GM18951 (cell line): Measurements from ENCODE around the gene IRGQ.

Source experiments
- POLR2A ChIP-seq: IDR thresholded peaks from 4 replicates; pipeline ENCODE4 v1.6.1; 2011; ENCODE audit warnings: mild to moderate bottlenecking; ENCODE audit not compliant: insufficient read length, insufficient read depth; ENCODE audit errors: extremely low read depth
- in situ Hi-C: fragments of 300-500 bp; cut with MboI; formaldehyde crosslinking; loops from one replicate; pipeline ENCODE4 v1.12.0; 2022; ENCODE audit warnings: low sequenced_read_pairs, mixed read lengths, inconsistent platforms; ENCODE audit not compliant: unreplicated experiment

IRGQ gene

GRCh38 chr19:43546581-43546980 is 49.4 kb downstream of the IRGQ start:
- in situ Hi-C loops, result no loop called here
- no peak for TF ChIP-seq POLR2A

GRCh38 chr19:43545981-43546380 is 50.0 kb downstream of the IRGQ start:
- in situ Hi-C loops, result no loop called here
- no peak for TF ChIP-seq POLR2A

GRCh38 chr19:43545276-43545675 is 50.7 kb downstream of the IRGQ start:
- in situ Hi-C loops, result no loop called here
- no peak for TF ChIP-seq POLR2A

GRCh38 chr19:43544077-43544476 is 51.9 kb downstream of the IRGQ start:
- in situ Hi-C loops, result no loop called here
- no peak for TF ChIP-seq POLR2A

GRCh38 chr19:43541920-43542650 is 53.8 kb downstream of the IRGQ start:
- TF ChIP-seq POLR2A, result no peak
- in situ Hi-C loops, result no loop called here

GRCh38 chr19:43540381-43540780 is 55.6 kb downstream of the IRGQ start:
- TF ChIP-seq POLR2A, result no peak

GRCh38 chr19:43538922-43539321 is 57.0 kb downstream of the IRGQ start:
- in situ Hi-C loops, result no loop called here
- TF ChIP-seq POLR2A, result no peak

More at GRCh38 chr19:43540381-43540780, 55.6 kb downstream of the IRGQ start:
- in situ Hi-C loops, result no loop called here

- TF ChIP-seq POLR2A, result no peak
- in situ Hi-C loops, result no loop called here
Observed at GRCh38 chr19:43534816-43535761, 60.8 kb downstream of the IRGQ start.
